Keratinocyte (primary cell): Measurements from ENCODE around the gene EFR3B. TPM values are rescaled to one million over a fixed set of nuclear protein-coding genes. Genes with fewer than 3 reads are reported as not detected.

ENCODE experiments used
- DNase-seq: peaks from one replicate; pipeline ENCODE4 v3.0.0-alpha.2; 2011; ENCODE audit warnings: low read depth, missing footprints, low spot score
- FAIRE-seq: peaks from 2 replicates; lab custom pipeline; 2011; peaks lifted over from hg19 to GRCh38; lab: Jason Lieb, UNC
- H2AFZ ChIP-seq: 2 replicates; pipeline ENCODE4 v1.6.0; 2012; ENCODE audit warnings: low read length, control low read depth, inconsistent platforms; ENCODE audit not compliant: control insufficient read depth
- H3K27ac ChIP-seq: 2 replicates; pipeline ENCODE4 v1.5.1; 2011; ENCODE audit warnings: low read length; ENCODE audit not compliant: control insufficient read depth, insufficient read depth
- H3K27me3 ChIP-seq: 3 replicates; pipeline ENCODE4 v1.6.0; 2011; ENCODE audit warnings: low read length; ENCODE audit not compliant: control insufficient read depth, insufficient read depth; ENCODE audit errors: extremely low read depth
- H3K36me3 ChIP-seq, 2 experiments: 2 replicates in 1 of 2; 3 replicates in 1 of 2; pipeline ENCODE4 v1.5.1; 2011; ENCODE audit warnings: low read length in 2 of 2, mild to moderate bottlenecking in 1 of 2; ENCODE audit not compliant: control insufficient read depth in 2 of 2, insufficient read depth in 2 of 2; ENCODE audit errors: extremely low read depth in 1 of 2
- H3K4me1 ChIP-seq: 3 replicates; pipeline ENCODE4 v1.5.1; 2011; ENCODE audit warnings: low read length; ENCODE audit not compliant: control insufficient read depth, insufficient read depth; ENCODE audit errors: extremely low read depth
- H3K4me2 ChIP-seq: 3 replicates; pipeline ENCODE4 v1.6.0; 2011; ENCODE audit warnings: low read depth, low read length; ENCODE audit not compliant: control insufficient read depth, insufficient read depth; ENCODE audit errors: extremely low read depth
- H3K4me3 ChIP-seq, 3 experiments: fragments of 200-600 bp in 1 of 3; sonication (generic) in 1 of 3; 2 replicates in 2 of 3; 3 replicates in 1 of 3; pipeline ENCODE4 v1.5.1; 2011 to 2016; ENCODE audit warnings: low read length in 3 of 3, mild to moderate bottlenecking in 3 of 3, control low read depth in 2 of 3, inconsistent platforms in 1 of 3, low read depth in 1 of 3, mixed read lengths in 1 of 3, mixed run types in 1 of 3, moderate library complexity in 1 of 3; ENCODE audit not compliant: control insufficient read depth in 2 of 3, insufficient read depth in 2 of 3; ENCODE audit errors: extremely low read depth in 1 of 3
- H3K79me2 ChIP-seq: 2 replicates; pipeline ENCODE4 v1.6.0; 2012; ENCODE audit warnings: low read length; ENCODE audit not compliant: control insufficient read depth, insufficient read depth
- H3K9ac ChIP-seq: 3 replicates; pipeline ENCODE4 v1.6.0; 2011; ENCODE audit warnings: low read length; ENCODE audit not compliant: control insufficient read depth, insufficient read depth; ENCODE audit errors: extremely low read depth
- H3K9me1 ChIP-seq: 3 replicates; pipeline ENCODE4 v1.6.0; 2011; ENCODE audit warnings: low read length; ENCODE audit not compliant: control insufficient read depth, insufficient read depth; ENCODE audit errors: extremely low read depth
- H3K9me3 ChIP-seq: 2 replicates; pipeline ENCODE4 v1.5.1; 2012; ENCODE audit warnings: low read depth, low read length; ENCODE audit not compliant: control insufficient read depth
- H4K20me1 ChIP-seq: 3 replicates; pipeline ENCODE4 v1.6.0; 2011; ENCODE audit warnings: low read length; ENCODE audit not compliant: control insufficient read depth, insufficient read depth; ENCODE audit errors: extremely low read depth
- CTCF ChIP-seq, 3 experiments: IDR thresholded peaks in 1 of 3; conservative IDR thresholded peaks in 1 of 3; optimal IDR thresholded peaks in 1 of 3; 2 replicates in 2 of 3; 3 replicates in 1 of 3; pipeline versions ENCODE3 to v1.5.1; 2011; ENCODE audit warnings: low read length in 3 of 3, mild to moderate bottlenecking in 3 of 3, moderate library complexity in 2 of 3, control low read depth in 1 of 3, inconsistent platforms in 1 of 3; ENCODE audit not compliant: insufficient read depth in 2 of 3; ENCODE audit errors: extremely low read depth in 1 of 3
- EZH2 ChIP-seq: IDR thresholded peaks from one replicate; pipeline ENCODE4 v1.6.1; 2012; ENCODE audit warnings: inconsistent platforms, mild to moderate bottlenecking, low read length, moderate library complexity
- dilution Hi-C: fragments of 300-500 bp; cut with MboI; formaldehyde crosslinking; loops from one replicate; pipeline ENCODE4 v1.7.0; 2020; ENCODE audit warnings: low sequenced_read_pairs; ENCODE audit not compliant: extremely low pct_ligation_motif_present
- polyA plus RNA-seq, 5 experiments: library from polyadenylated mRNA; depleted of rRNA in 3 of 5; stranded (reverse) in 3 of 5; stranded (forward) in 1 of 5; unstranded in 1 of 5; fragments of >200 nt; gene quantifications; 1 replicate in 1 of 5; 2 replicates in 3 of 5; 3 replicates in 1 of 5; pipeline versions ENCODE4 v1.2.1 to v1.2.3, GENCODE V29; 2011 to 2012; ENCODE audit warnings: missing spikeins in 2 of 5, low read depth in 1 of 5, low replicate concordance in 1 of 5

EFR3B gene
- polyA plus RNA-seq, 1 donor (not counting 4 experiments of a cell fraction or from before 2014, with no cell fraction given) = 0.09 TPM

- H3K4me1 ChIP-seq = no peaks in the 10 kb centered on the region
- no peak overlapping the region for H3K27ac ChIP-seq
- no peak overlapping the region for H3K4me3 ChIP-seq
- no peaks in the 10 kb centered on the region for H4K20me1 ChIP-seq
- TF ChIP-seq CTCF (optimal IDR thresholded peaks at IDR 0.05 in 1 of 3, IDR thresholded peaks at IDR 0.05 in 1 of 3, conservative IDR thresholded peaks at IDR 0.05 in 1 of 3; ENCODE audit: extremely low read depth in 1 of 3, insufficient read depth in 2 of 3, low read length in 3 of 3) = no peak
- TF ChIP-seq EZH2 = no peak
- no peak overlapping the region for H3K4me2 ChIP-seq
- no peak overlapping the region for H3K9ac ChIP-seq
- no peaks in the 10 kb centered on the region for H3K9me1 ChIP-seq
- no peak overlapping the region for H2AFZ ChIP-seq
- H3K79me2 ChIP-seq = no peaks in the 10 kb centered on the region
- no peaks in the 10 kb centered on the region for H3K9me3 ChIP-seq
- dilution Hi-C loops = no loop called here
- DNase-seq (no peak), FAIRE-seq (no peak)
- no peaks in the 10 kb centered on the region for H3K36me3 ChIP-seq
- peaks cover 4% of the 10 kb centered on the region for H3K27me3 ChIP-seq
These were observed 20.0 kb upstream of the EFR3B start for GRCh38 chr2:25021791-25022362.

GRCh38 chr2:25023333-25023732, 18.5 kb upstream of the EFR3B start:
- Histone ChIP-seq H3K27me3 (no peaks in the 10 kb centered on the region), H3K9me3 (no peaks in the 10 kb centered on the region), H2AFZ (no peak overlapping the region), H4K20me1 (no peaks in the 10 kb centered on the region), H3K4me2 (no peak overlapping the region), H3K9me1 (no peaks in the 10 kb centered on the region), H3K4me1 (no peaks in the 10 kb centered on the region), H3K4me3 (no peak overlapping the region), H3K79me2 (no peaks in the 10 kb centered on the region), H3K27ac (no peak overlapping the region), H3K9ac (no peak overlapping the region), H3K36me3 (no peaks in the 10 kb centered on the region)
- dilution Hi-C loops = no loop called here
- FAIRE-seq (no peak), DNase-seq (no peak)
- no peak for TF ChIP-seq EZH2
- no peak for TF ChIP-seq CTCF (optimal IDR thresholded peaks at IDR 0.05 in 1 of 3, IDR thresholded peaks at IDR 0.05 in 1 of 3, conservative IDR thresholded peaks at IDR 0.05 in 1 of 3; ENCODE audit: extremely low read depth in 1 of 3, insufficient read depth in 2 of 3, low read length in 3 of 3)
